ENCODE data around the gene CDH13.

Gene CDH13

GRCh38 chr16:83085660-83086059 lies 458.9 kb downstream of the CDH13 start:
- Histone ChIP-seq H3K9me3 (ENCODE audit: severe bottlenecking) (no peaks in the 10 kb centered on the region), H3K36me3 (no peaks in the 10 kb centered on the region), H3K27ac (no peak overlapping the region), H3K27me3 (ENCODE audit: insufficient read depth, low read depth, severe bottlenecking) (no peaks in the 10 kb centered on the region), H3K4me3 (ENCODE audit: low read depth, low read length) (no peak overlapping the region)
- no peak for TF ChIP-seq CTCF (IDR thresholded peaks at IDR 0.05; ENCODE audit: low read depth, low read length)
- DNase-seq: no peak

- no peak for TF ChIP-seq CTCF (IDR thresholded peaks at IDR 0.05; ENCODE audit: low read depth, low read length)
- H3K4me3 ChIP-seq (ENCODE audit: low read depth, low read length): no peak overlapping the region
- H3K9me3 ChIP-seq (ENCODE audit: severe bottlenecking): no peaks in the 10 kb centered on the region
- H3K36me3 ChIP-seq: no peaks in the 10 kb centered on the region
- no peak overlapping the region for H3K27ac ChIP-seq
- no peak for DNase-seq
- H3K27me3 ChIP-seq (ENCODE audit: insufficient read depth, low read depth, severe bottlenecking): no peaks in the 10 kb centered on the region
Observed at GRCh38 chr16:83095941-83096692, 469.3 kb downstream of the CDH13 start.

DNA sequence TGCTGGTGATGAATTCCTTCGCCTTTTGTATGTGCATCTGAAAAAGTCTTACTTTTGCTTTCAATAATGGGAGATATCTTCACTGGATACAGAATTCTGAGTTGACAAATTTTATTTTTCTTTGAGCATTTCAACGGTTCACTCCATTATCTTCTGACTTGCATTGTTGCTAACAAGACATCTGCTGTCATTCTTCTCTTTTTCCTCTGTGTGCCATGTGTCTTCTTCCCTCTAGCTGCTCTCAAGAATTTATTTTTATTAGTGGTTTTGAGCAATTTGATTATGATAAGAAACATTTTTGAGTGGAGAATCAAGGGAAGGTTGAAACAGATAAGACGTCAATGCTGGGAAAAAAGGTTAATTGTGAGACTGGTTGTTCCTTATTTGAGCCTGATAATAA lies 471.8 kb downstream of the CDH13 start:
- H3K36me3 ChIP-seq: no peaks in the 10 kb centered on the region
- H3K9me3 ChIP-seq (ENCODE audit: severe bottlenecking): no peaks in the 10 kb centered on the region
- H3K4me3 ChIP-seq (ENCODE audit: low read depth, low read length): no peak overlapping the region
- no peak overlapping the region for H3K27ac ChIP-seq
- TF ChIP-seq CTCF (IDR thresholded peaks at IDR 0.05; ENCODE audit: low read depth, low read length): no peak
- no peak for DNase-seq
- no peaks in the 10 kb centered on the region for H3K27me3 ChIP-seq (ENCODE audit: insufficient read depth, low read depth, severe bottlenecking)

- DNase-seq: no peak
- Histone ChIP-seq H3K27ac (no peak overlapping the region), H3K36me3 (no peaks in the 10 kb centered on the region), H3K9me3 (ENCODE audit: severe bottlenecking) (no peaks in the 10 kb centered on the region), H3K27me3 (ENCODE audit: insufficient read depth, low read depth, severe bottlenecking) (no peaks in the 10 kb centered on the region), H3K4me3 (ENCODE audit: low read depth, low read length) (no peak overlapping the region)
- no peak for TF ChIP-seq CTCF (IDR thresholded peaks at IDR 0.05; ENCODE audit: low read depth, low read length)
Observed at GRCh38 chr16:83100679-83101078, 473.9 kb downstream of the CDH13 start.

- no peaks in the 10 kb centered on the region for H3K36me3 ChIP-seq
- H3K4me3 ChIP-seq (ENCODE audit: low read depth, low read length): no peak overlapping the region
- no peak for DNase-seq
- H3K27ac ChIP-seq: no peak overlapping the region
- H3K9me3 ChIP-seq (ENCODE audit: severe bottlenecking): no peaks in the 10 kb centered on the region
- no peaks in the 10 kb centered on the region for H3K27me3 ChIP-seq (ENCODE audit: insufficient read depth, low read depth, severe bottlenecking)
- TF ChIP-seq CTCF (IDR thresholded peaks at IDR 0.05; ENCODE audit: low read depth, low read length): no peak
Observed at GRCh38 chr16:83102336-83102735, 475.6 kb downstream of the CDH13 start.
